Measurements from ENCODE around the gene TIMP3.
A peak's percentile ranks its signal among the peaks of the same experiment; 100 is the strongest.

The TIMP3 gene

GRCh38 chr22:32839831-32840584, 38.5 kb downstream of the TIMP3 start:
- Histone ChIP-seq H3K27me3 (replicated peaks) (no peaks in the 10 kb centered on the region), H3K27ac (no peak overlapping the region), H3K4me3 (ENCODE audit: low read depth, low read length) (no peak overlapping the region), H3K36me3 (replicated peaks) (peaks cover 72% of the 10 kb centered on the region)
- peak; percentile 36 for DNase-seq
- no peak for TF ChIP-seq CTCF (IDR thresholded peaks at IDR 0.05; ENCODE audit: low read depth, low read length, missing control alignments)
- in situ Hi-C loops (cut with HindIII; ENCODE audit: low pct_ligation_motif_present, low sequenced_read_pairs), result no loop called here

GRCh38 chr22:32841175-32841574, 39.7 kb downstream of the TIMP3 start:
- H3K36me3 ChIP-seq (replicated peaks), result peaks cover 70% of the 10 kb centered on the region
- H3K27ac ChIP-seq, result no peak overlapping the region
- no peak for DNase-seq
- in situ Hi-C loops (cut with HindIII; ENCODE audit: low pct_ligation_motif_present, low sequenced_read_pairs), result no loop called here
- H3K27me3 ChIP-seq (replicated peaks), result no peaks in the 10 kb centered on the region
- H3K4me3 ChIP-seq (ENCODE audit: low read depth, low read length), result no peak overlapping the region
- TF ChIP-seq CTCF (IDR thresholded peaks at IDR 0.05; ENCODE audit: low read depth, low read length, missing control alignments), result no peak

- in situ Hi-C loops (cut with HindIII; ENCODE audit: low pct_ligation_motif_present, low sequenced_read_pairs), result no loop called here
- peaks cover 69% of the 10 kb centered on the region for H3K36me3 ChIP-seq (replicated peaks)
Observed at GRCh38 chr22:32842486-32842885, 41.0 kb downstream of the TIMP3 start.

GRCh38 chr22:32843300-32843699, 41.8 kb downstream of the TIMP3 start:
- H3K36me3 ChIP-seq (replicated peaks), result peaks cover 69% of the 10 kb centered on the region
- no peak for DNase-seq
- no peak overlapping the region for H3K27ac ChIP-seq
- no peaks in the 10 kb centered on the region for H3K27me3 ChIP-seq (replicated peaks)
- no peak for TF ChIP-seq CTCF (IDR thresholded peaks at IDR 0.05; ENCODE audit: low read depth, low read length, missing control alignments)
- in situ Hi-C loops (cut with HindIII; ENCODE audit: low pct_ligation_motif_present, low sequenced_read_pairs), result no loop called here
- H3K4me3 ChIP-seq (ENCODE audit: low read depth, low read length), result no peak overlapping the region

More at GRCh38 chr22:32842486-32842885, 41.0 kb downstream of the TIMP3 start:
- H3K27me3 ChIP-seq (replicated peaks), result no peaks in the 10 kb centered on the region
- no peak for DNase-seq
- no peak overlapping the region for H3K4me3 ChIP-seq (ENCODE audit: low read depth, low read length)
- TF ChIP-seq CTCF (IDR thresholded peaks at IDR 0.05; ENCODE audit: low read depth, low read length, missing control alignments), result no peak
- H3K27ac ChIP-seq, result no peak overlapping the region

- TF ChIP-seq CTCF (IDR thresholded peaks at IDR 0.05; ENCODE audit: low read depth, low read length, missing control alignments), result no peak
- no peak for DNase-seq
- H3K36me3 ChIP-seq (replicated peaks), result peaks cover 69% of the 10 kb centered on the region
- no peaks in the 10 kb centered on the region for H3K27me3 ChIP-seq (replicated peaks)
- in situ Hi-C loops (cut with HindIII; ENCODE audit: low pct_ligation_motif_present, low sequenced_read_pairs), result no loop called here
- H3K4me3 ChIP-seq (ENCODE audit: low read depth, low read length), result no peak overlapping the region
- H3K27ac ChIP-seq, result no peak overlapping the region
Observed at GRCh38 chr22:32844251-32844650, 42.7 kb downstream of the TIMP3 start.
